Vagina (tissue), 2 donors: ENCODE data around the gene SLC12A8.

ENCODE experiments used
- POLR2A ChIP-seq, 2 donors: fragments of 450-650 bp; IDR thresholded peaks; one replicate each; pipeline ENCODE4 v1.6.1; 2017; ENCODE audit warnings: antibody characterized with exemption in 2 of 2, mild to moderate bottlenecking in 2 of 2, moderate library complexity in 2 of 2
- POLR2AphosphoS5 ChIP-seq, 2 donors: sonication (generic); formaldehyde crosslinking; IDR thresholded peaks; one replicate each; pipeline ENCODE4 v1.9.0; 2017; ENCODE audit warnings: antibody characterized with exemption in 2 of 2, mild to moderate bottlenecking in 2 of 2, low read depth in 1 of 2; ENCODE audit not compliant: insufficient read depth in 1 of 2
- TF ChIP-seq, protein P1 (sequence below), 3 experiments: fragments of 450-650 bp in 2 of 3; fragments of 200-600 bp in 1 of 3; sonication (generic) in 1 of 3; IDR thresholded peaks; one replicate each; pipeline ENCODE4 v1.5.1; 2017 to 2019; ENCODE audit warnings: antibody characterized with exemption in 3 of 3, mild to moderate bottlenecking in 2 of 3, moderate library complexity in 2 of 3

DNA sequence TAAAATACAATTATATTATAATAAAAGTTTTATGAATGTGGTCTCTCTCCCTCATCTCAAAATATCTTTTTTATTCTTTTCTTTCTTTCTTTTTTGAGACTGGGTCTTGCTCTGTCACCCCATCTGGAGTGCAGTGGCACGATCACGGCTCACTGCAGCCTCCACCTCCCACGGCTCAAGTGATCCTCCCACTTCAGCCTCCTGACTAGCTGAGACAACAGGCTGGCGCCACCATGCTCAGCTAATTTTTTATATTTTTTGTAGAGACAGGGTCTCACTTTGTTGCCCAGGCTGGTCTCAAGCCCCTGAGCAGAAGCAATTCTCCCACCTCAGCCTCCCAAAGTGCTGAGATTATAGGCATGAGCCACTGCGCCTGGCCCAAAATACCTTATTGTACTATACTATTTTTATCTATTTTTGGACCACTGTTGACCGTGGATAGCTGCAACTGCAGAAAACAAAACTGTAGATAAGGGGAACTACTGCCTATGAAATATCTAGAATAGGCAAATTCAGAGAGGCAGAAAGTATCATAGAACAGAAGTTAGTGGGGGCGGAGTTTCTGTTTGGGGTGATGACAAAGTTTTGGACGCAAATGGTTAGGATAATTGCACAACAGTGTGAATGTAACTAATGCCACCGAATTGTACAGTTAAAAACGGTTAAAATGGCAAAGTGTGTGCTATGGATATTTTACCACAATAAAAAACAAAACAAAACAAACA lies 66.6 kb downstream of the SLC12A8 start:
- TF ChIP-seq POLR2A (IDR thresholded peaks at IDR 0.05) (no peak), POLR2AphosphoS5 (IDR thresholded peaks at IDR 0.05; ENCODE audit: insufficient read depth in 1 of 2, low read depth in 1 of 2) (no peak)
- TF ChIP-seq, protein P1, sequence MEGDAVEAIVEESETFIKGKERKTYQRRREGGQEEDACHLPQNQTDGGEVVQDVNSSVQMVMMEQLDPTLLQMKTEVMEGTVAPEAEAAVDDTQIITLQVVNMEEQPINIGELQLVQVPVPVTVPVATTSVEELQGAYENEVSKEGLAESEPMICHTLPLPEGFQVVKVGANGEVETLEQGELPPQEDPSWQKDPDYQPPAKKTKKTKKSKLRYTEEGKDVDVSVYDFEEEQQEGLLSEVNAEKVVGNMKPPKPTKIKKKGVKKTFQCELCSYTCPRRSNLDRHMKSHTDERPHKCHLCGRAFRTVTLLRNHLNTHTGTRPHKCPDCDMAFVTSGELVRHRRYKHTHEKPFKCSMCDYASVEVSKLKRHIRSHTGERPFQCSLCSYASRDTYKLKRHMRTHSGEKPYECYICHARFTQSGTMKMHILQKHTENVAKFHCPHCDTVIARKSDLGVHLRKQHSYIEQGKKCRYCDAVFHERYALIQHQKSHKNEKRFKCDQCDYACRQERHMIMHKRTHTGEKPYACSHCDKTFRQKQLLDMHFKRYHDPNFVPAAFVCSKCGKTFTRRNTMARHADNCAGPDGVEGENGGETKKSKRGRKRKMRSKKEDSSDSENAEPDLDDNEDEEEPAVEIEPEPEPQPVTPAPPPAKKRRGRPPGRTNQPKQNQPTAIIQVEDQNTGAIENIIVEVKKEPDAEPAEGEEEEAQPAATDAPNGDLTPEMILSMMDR (IDR thresholded peaks at IDR 0.05) = no peak
